ENCODE measurements around the gene GSTA3. TPM values are rescaled to one million over a fixed set of nuclear protein-coding genes. Genes with fewer than 3 reads are reported as not detected.
"Not testable (repeated sequence)": the region's sequence is repeated elsewhere in the genome, so short reads cannot be mapped to it uniquely, and the experiment has no call there.

GSTA3 gene
- polyA plus RNA-seq, 5 donors, result 0.48 to 2.5 (median 1.3) TPM

DNA sequence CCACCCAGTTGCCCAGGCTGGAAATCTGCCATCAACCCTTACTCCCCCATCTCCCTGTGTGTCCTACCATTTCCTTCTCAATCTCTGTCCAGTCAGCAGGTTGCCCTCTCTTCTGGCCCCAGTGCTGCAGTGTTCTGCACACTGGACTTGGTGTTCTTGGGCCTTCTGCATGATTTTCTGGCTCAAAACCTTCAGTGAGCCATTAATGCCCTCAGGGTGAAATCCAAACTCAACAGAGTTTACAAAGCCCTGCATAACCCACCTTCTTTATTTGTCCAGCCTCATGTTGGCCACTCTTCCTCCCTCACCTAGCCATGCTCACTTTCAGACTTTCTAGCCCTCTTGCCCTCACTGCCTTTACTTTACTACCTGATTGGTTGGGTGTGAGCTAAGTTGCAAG lies 5.0 kb upstream of the GSTA3 start:
- DNase-seq, result no peak

DNA sequence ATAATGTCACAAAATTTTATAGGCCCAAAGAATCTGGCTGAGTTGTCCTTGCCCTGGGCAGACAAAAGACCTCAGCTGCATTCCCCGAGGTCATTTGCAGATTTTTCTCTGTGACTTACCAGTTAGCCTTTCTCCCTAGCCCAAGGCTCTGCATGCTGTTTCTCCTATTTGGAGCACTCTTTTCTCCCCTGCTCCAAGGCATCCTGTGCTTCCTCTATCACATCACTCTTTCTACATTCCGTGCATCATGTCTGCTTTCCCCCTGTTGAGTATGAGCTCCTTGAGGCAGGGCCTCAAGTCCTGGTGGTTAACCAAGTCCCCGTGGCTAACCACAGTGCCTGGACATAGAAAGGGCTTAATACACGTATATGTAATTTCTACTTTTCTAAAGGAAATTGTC lies 593 bp upstream of the GSTA3 start:
- no peak for DNase-seq

DNA sequence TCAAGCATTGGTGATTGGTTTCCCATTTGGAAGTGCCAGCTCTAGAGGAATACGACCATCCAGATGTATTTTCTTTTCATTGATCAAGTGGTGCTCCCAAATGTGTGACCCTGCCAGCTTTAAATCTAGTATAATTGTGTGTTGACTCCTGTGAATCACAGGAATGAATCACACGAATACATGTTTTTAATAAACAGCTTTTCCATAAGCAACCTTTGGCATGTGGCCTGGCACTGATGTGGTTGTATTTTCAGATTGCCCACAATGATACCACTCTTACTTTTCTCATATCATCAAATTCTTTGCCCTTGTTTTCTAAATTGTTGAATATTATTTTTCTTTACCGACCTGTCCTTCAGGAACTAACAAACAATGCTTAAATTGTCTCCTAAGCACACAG lies 367 bp downstream of the GSTA3 start:
- no peak for DNase-seq

DNA sequence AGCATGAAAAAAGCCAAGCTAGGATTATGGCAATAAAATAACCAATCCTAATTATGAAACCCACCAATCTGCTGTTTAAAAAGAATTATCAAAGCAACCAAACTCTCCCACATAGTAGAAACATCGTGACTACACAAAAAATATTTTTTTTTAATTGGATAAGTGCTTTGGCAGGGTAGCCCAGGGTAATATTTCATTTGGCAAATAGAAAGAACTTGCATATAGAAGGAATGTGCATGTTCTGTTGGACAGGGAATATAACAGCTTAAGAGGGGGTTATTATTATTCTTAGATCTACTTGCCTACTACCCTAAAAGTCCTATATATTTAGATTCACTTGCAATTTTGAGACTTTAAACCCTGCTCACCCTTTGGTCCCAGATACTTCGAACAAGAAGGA lies 972 bp downstream of the GSTA3 start:
- DNase-seq, result no peak

DNA sequence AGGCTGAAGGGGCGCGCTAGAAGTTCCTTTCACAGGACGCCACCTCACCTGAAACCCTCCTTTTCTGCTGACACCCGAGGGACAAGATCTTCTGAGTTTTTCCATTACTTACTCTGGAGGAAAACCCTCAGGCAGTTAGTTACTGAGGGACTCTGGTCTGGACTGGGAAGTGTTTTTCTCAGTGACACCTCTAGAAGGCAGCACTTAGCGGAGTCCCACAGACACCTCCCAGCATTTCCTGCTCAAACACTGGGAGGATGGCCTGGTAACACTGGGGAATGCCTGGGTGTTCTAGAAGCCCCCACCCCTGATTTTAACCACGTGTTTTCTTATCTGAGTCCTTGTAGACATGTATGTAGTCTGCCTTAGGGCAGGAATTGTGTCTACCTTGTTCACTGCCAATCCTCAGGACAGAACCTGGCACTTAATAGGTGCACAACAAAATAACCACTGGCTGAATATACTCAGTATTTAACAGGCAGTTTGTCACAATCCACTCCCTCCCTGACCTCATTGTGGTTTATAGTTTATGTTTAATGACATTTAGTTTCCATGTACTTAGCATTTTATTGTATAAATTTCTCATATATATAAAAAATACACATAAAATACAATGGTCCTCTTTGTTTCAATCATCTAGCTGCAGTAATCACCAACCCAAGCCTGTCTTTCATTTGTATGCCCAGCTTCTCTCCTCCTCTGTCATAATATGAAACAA lies 4.8 kb downstream of the GSTA3 start:
- no peak for DNase-seq

DNA sequence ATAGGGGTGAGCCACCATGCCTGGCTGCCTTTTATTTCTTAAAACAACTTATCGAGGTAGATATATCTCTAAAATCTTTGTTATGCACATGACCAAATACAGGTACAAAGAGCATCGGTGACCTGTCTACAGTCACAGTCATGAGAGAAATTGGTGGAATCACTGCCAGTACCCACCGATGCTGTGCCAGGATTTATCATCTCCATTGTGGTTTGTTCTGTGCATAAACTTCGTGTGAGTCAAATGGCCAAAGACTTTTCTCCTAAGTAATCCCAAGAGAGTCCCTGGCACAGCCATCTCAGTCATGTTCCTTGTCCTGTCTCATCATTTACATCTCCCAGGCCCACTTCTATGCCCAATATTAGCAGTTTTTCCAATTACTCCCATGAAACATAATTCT lies 9.0 kb downstream of the GSTA3 start:
- DNase-seq, result no peak

DNA sequence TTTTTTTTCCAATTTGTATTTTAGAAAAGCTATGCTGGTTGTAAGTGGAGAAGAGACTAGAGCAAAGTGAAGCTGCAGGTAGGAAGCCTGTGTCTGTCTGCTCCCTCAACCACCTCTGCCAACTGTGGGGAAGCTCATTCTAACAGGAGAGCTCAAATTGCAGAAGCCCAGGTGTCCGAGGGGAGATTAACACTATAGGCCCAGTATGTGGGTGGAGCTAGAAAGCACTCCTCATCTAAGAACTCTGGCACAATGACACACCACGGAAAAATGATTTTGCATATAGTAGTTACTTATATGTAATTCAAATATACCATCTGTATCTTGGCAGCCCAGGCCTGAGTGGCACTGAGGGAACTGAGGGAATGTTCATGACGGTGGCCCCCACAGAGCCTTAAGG lies 13.7 kb downstream of the GSTA3 start:
- not testable (repeated sequence) for DNase-seq

DNA sequence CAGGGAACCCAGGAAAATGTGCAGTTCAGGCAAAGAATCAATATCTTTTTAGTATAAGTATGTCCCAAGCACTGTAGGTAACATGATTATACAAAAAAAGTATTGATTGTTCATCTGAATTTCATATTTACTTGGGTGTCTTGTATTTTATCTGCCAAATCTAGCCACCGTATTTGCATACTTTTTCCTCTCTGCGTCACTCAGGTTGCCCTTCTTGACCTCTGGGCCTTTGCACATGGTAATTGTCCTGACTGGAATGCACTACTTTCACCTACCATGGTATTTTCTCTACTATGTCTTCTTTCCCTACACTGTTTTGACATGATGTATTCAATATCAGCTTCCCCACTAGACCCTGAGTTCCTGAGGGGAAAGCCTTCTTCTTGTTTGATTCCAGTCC lies 15.2 kb downstream of the GSTA3 start:
- DNase-seq, result no peak

DNA sequence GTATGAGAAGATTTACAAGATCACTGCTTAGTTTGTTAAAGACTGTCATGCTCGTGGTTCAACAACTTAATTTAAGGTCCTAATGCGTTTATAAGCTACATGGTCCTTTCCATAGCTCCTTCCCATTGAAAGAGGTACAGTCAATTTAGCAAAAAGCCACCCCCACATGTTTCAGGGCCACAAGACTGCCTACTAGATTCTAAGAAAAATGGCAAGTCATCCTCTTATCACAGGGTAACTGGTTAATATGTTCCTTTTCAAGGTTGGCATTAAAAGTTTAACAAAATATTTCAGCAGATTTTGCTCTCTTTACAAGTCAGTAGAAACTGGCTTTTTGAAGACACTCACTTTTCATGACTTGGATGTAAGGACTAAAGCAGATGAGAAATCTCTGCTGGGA lies 15.7 kb downstream of the GSTA3 start:
- no peak for DNase-seq

DNA sequence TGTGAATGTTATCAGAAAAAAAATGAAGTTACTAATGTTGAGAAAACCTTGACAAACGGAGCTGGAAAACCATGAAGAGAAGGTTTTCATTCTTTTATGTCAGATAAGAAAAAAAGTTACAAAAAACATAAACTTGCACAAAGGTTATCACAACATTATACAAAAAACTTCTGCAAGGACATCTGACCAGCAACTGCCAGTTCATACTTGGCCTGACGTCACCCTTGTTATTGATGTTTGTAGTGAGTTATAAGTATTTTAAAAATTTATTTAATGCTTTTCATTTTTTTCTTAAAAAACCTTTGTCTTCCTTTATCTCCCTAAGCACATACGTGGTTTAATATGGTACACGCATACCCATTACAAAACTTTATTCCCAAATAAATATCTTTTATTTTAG lies 16.3 kb downstream of the GSTA3 start:
- DNase-seq, result no peak

DNA sequence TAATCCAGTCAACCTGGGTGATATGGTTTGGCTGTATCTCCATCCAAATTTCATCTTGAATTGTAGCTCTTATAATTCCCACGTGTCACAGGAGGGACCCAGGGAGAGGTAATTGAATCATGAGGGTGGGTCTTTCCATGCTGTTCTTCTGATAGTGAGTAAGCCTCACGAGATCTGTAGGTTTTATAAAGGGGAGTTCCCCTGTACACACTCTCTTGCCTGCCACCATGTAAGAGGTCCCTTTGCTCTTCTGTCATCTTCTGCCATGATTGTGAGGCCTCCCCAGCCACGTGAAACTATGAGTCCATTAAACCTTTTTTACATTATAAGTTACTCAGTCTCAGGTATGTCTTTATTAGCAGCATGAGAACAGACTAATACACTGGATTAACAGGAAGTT lies 19.5 kb downstream of the GSTA3 start:
- DNase-seq, result no peak

DNA sequence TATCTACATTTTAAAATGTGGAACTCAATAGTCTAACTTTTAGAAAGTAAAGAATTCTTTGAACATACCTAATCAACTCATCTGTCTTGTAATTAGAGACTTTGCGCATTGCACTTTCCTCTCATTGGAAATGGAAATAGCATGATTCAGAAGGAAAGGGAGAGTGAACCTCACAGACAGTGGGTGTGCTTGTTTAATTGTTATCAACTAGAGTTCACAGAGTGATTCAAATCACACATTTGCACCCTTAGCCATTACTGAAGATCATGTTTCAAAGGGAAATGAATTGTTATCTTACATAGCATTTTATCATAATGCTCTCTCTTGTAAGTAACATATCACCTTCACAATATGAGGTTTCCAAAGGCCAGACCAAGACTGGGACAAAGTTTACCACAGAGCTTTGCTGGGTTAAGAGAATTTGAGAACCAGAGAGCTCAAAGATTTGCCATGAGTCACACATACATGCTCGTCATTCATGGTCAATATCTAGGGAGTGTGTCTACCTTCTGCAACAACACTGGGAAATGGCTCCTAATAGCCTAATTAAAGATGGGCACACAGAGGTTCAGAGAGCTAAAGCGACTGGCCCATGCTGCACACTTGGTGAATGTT lies 21.5 kb downstream of the GSTA3 start:
- no peak for DNase-seq

DNA sequence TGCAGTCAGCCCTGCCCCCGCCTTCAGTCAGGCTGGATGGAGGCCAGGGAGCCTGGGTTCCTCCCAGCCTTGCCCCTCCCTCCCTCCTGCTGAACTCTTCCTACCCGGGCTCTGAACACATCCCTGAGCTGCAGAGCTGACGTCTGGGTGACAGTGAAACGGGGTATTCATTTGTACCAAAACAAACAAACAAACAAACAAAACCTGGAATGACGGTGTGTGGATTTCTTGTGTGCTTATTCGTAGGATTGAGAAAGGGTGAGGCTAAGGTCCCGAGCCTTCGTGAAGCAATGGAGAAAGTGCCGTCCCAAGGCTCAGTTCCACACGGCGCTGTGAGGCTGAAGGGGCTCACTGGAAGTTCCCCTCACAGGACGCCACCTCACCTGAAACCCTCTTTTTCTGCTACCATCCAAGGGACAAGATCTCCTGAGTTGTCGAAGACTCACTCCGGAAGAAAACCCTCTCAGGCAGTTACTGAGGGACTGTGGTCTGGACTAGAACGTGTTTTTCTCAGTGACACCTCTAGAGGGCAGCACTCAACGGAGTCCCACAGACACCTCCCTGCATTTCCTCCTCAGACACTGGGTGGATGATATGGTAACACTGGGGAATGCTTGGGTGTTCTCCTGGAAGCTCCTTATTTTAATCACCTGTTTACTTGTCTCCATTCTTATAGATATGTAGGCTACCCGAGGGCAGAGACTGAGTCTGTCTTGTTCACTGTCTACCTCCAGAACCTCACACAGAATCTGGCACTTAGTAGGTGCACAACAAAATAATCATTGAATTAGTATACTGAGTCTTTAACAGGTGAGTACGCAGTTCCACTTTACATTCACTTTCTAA lies 27.3 kb downstream of the GSTA3 start:
- peak; percentile 61 to 63 for DNase-seq

DNA sequence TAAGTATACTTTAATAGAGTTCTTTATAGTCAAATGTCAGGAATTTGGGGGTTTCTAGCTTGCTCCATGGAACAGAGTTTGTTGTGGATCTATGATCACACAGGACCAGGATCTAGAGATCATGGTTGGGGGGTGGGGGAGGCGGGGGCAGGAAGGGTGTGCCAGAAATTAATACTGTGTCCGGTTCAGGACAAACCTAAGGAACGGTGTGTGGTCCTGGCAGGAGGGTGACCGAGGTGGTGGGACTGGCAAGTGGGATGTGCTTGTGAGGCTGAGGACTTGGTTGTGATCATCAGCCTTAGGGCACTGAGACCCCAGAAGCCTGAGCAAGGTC lies 27.9 kb downstream of the GSTA3 start:
- DNase-seq, result no peak

DNA sequence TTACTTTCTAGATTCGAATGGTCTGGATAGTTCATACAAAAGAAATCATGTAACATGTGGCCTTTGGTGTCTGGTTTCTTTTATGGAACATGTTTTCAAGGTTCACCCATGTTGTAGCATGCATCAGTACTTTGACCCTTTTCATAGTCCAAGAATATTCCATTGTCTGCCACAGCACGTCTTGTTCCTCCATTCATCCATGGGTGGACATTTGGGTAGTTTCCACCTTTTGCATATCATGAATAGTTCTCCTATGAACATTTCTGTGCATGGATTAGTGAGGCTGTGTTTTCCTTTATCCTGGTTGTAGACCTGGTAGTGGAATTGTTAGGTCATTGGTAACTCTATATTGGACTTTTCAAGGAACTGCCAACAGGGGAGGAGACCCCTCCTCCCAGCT lies 31.7 kb downstream of the GSTA3 start:
- no peak for DNase-seq

DNA sequence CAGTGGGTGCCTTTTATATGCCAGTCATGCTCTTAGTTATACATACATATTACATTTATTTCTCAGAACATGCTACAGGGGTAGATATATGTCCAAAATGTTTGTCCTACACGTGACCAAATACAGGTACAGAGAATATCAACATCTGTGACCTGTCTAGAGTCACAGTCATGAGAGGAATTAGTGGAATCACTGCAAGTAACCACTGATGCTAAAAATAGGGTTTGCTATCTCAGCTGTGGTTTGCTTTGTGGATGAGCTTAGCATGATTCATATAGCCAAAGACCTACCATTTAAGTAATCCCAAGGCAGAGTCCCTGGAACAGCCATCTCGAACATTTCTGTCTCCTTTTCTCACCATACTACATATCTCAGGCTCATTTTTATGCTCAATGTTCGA lies 32.3 kb downstream of the GSTA3 start:
- no peak for DNase-seq

DNA sequence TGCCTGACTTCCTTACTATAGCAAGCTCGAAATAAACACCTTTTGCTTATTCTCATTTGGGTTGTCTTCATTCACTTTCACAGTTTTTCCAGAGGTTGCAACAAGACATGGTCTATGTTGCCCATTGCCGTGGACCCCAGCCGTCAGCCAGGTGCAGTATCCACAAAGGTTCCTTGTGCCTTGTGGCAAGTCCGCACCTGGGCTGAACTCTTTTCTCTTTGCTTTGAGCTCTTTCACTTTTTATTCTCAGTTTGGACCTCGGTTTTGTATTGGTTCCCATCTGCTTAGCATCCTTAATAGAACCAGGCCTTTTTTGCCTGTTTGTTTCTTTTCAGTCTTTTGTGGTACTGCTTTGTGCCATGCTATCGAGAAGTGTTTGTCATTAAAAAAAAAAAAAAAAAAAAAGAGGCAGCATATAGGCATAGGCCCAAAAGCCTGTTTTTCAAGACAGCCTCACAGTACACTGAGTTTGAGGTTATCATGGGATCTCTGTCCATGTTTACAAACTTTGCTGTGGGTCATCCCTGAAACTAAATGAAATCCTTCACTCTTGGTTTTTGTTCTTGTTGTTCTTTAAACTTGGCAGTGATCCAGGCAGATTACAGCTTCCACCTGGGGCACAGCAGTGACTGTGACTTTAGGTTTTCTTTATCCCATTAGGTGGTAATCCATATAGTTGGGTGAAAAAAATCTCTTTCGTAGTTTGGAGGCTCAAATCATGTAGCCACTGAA lies 33.3 kb downstream of the GSTA3 start:
- no peak for DNase-seq

DNA sequence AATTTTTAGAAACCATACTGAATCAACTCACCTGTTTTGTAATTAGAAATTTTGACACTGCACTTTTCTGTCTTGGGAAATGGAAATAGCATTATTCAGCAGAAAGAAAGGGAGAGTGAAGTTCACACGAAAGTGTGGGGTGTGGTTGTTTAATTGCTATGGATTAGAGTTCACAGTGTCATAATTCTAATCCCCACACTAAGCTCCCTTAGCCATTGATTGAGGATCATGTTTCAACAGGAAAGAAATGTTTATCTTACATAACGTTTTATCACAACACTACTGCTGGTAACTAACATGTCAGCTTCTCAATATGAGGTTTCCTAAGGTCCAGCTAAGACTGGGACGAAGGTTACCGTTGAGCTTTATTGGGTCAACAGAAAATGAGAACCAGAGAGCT lies 37.5 kb downstream of the GSTA3 start:
- no peak for DNase-seq

DNA sequence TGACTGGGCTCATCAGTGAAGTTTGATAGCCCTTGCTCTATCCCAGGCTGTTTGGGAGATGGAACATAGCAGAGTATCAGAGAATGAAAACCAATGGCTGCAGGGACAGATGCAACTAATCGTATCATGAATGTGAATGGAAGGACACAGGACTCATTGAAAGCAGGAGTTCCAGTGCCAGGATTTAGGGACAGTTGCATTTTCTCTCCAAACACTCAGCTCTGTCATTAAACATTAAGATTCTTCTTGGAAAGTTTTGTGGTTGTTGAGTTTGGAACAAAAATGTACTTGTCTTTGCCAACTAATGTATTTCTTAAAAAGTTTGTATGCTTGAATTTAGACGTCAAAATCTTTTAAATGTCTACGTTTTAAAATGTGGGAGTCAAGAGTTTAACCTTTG lies 37.9 kb downstream of the GSTA3 start:
- peak; percentile 85 to 86 for DNase-seq

DNA sequence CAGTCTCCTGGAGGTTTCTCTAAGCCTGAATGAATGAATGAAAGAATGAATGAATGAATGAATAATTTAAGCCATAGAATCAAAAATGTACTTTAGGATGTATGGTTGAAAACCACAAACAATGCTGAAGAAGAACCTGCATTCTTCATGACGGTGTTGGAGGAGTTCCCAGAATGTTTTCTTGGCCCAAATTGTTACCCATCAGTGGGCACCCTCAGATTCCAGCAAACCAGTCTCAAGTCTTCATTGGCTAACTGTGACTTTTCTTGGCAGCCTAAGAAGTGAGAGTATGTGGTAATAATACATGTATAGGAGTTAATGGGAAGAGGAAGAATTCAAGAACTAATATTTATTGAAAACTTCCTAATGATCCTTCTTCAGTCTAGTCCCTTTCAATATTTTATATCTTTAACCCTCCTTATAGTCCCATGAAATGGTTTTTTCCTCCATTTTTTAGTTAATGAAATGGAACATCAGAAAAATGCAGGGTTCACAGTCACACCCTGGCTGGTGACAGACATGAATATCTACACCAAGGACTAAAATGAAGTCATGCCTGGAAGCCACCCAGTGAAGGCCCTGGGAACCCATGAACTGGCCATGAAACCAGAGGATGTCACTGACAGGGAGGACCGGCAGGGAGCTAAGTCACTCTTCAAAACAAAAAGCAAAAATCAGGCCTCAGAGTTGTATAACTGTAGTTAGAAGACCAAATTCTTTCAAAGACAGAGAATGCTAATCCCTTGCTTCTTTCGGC lies 39.0 kb downstream of the GSTA3 start:
- DNase-seq, result not testable (repeated sequence)

DNA sequence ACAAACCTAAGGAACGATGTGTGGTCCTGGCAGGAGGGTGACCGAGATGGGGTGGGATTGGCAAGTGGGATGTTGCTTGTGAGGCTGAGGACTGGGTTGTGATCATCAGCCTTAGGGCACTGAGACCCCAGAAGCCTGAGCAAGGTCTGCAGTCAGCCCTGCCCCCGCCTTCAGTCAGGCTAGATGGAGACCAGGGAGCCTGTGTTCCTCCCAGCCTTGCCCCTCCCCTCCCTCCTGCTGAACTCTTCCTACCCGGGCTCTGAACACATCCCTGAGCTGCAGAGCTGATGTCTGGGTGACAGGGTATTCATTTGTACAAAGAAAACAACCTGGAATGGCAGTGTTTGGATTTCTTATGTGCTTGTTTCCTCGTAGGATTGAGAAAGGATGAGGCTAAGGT lies 40.6 kb downstream of the GSTA3 start:
- not testable (repeated sequence) for DNase-seq

DNA sequence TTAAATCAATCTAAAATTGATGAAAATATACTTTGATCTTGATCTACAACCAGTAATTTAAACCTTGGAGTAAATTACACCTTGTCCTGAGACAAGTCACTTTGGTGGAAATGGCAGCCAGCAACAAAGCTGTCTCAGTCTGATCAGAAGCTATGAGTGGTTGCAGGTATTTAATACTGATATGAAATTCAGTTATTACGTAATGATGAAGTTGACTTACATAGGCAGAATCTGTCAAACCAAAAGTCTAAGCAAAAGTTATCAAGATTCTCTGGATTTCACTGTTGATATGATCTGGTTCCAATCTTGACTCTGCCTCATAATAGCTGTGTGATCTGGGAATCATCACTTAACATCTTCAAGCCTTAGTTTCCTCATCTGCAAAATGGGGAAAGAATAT lies 41.3 kb downstream of the GSTA3 start:
- no peak for DNase-seq

Data from right lung (tissue), 5 donors.